Limb (tissue), 2 donors: ENCODE measurements around the gene RAC2.

Source experiments
- DNase-seq, 2 donors: peaks; one replicate each; pipeline ENCODE4 v3.0.0-alpha.2; 2016; ENCODE audit errors: extremely low spot score in 2 of 2

The RAC2 gene

DNA sequence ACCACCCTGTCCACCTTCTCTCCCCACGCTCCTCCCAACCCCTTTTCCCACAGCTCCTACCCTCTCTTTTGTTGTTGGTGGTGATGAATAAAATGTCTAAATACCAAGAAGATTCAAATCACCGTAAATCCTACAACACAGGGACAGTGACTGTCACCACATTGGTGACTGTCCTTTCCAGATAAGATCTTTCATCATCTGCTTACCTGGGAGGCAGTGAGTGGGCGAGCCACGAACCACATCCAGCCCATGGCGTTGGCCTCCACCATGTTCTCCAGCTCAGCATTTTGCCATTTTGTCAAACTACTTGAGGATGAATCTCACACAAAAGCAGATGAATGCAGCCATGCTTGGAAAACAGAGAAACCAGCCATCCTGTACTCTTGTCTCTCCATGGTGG, 31.6 kb upstream of the RAC2 start:
- no peak for DNase-seq

GRCh38 chr22:37275134-37275533, 31.1 kb upstream of the RAC2 start:
- DNase-seq, result no peak

DNA sequence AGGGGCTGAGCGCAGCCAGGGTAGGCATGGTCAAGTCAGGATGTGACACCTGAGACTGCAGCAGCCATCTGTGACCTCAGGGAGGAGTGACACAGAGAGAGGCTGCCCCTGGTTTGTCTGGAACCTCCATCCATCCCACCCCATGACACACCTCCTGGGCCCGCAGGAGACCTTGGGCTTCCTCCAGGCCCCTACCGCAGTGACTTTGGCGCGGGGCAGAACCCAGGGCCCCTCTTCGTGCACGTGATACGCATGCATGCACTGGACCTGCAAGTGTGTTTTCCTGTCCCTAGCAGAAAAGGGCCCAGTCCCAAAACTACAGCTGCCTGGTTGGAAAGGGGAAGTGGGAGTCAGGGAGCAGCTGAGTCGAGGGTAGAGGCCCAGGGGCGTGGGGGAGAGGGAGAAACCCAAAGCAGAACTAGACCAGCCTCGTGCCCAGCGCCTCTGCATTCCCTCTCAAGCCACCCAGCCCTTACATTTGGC, 30.4 kb upstream of the RAC2 start:
- no peak for DNase-seq

DNA sequence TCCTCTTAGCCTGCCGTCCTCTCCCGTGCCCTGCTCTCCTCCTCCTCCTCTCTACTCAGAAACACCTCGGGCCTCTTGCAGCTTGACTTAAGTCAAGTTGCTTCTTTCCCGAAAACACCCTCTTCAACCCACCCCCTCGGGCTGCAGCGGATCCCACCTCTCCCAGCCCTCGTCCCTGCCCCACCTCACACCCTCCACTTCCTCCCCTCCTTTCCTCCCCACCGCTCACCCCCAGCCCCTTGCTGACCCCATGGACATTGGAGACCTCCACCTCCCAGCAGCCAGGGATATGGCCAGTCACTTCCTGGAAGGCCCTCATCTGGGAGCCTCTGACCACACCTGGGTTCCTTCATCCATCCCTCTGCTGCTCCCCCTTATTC, 29.8 kb upstream of the RAC2 start:
- DNase-seq, result no peak

GRCh38 chr22:37273126-37273845, 29.2 kb upstream of the RAC2 start:
- DNase-seq, result no peak

DNA sequence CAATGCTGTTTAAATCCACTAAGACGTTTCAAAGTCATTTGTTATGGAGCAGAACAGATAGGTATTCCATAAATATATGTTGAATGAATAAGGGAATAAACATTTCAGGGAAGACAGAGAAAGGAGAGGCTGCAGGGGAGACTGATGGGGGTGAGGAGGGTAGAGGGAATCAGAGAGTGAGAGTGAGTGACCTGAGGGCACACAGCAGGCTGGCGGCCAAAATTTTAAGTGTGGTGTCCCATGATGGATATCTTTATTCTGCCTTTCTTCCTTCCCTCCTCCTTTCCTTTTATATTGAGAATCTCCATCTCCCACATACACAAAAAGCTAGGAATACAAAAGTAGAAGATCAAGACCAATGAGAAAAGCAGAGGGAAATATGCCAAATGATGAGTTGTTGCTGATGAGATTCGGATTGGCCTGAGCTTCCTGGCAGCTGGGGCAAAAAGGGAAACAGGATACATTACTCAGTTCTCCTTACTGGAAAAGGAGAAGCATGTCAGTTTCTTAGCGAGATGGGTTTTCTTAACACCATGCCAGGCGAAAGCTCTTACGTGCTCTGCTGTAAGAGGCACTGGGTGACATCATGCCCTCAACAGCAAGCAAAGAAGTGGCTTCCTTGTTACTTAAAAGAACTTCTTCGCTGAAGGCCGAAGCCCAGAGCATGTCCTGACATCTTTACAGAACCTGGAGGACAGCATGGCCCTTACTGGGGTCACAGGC, 27.0 kb upstream of the RAC2 start:
- DNase-seq, result no peak

- DNase-seq, result no peak
These were observed 26.0 kb upstream of the RAC2 start for GRCh38 chr22:37269936-37270678.

DNA sequence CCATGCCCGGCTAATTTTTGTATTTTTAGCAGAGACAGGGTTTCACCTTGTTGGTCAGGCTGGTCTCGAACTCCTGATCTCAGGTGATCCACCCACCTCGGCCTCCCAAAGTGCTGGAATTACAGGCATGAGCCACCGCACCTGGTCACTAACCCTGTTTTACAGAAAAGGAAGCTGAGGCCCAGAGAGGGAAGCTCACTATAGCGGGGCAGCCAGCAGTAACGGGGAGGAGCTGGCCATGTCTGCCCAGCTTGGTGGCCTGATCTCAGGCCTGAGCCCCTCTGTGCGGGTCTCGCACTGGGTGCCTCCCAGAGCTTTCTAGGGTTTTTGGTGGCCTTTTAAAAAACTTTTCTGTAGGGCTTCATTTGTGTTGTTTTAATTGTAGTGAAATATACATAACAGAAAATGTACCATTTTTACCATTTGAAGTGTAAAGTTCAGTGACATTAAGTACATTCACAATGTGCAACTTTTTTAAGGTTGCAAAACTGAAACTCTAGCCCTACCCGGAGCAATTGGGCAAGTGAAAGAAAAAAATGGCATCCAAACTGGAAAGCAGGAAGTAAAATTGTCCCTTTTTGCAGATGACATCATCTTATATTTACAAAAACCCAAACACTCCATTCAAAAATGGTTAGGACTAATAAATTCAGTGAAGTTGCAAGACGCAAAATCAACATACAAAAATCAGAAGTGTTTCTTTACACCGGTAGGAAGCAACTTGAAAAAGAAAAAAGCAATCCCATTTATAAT, 23.8 kb upstream of the RAC2 start:
- no peak for DNase-seq

- peak; percentile 47 to 83 for DNase-seq
These were observed 23.1 kb upstream of the RAC2 start for GRCh38 chr22:37267135-37267587.

GRCh38 chr22:37266581-37267134, 22.6 kb upstream of the RAC2 start:
- no peak for DNase-seq

DNA sequence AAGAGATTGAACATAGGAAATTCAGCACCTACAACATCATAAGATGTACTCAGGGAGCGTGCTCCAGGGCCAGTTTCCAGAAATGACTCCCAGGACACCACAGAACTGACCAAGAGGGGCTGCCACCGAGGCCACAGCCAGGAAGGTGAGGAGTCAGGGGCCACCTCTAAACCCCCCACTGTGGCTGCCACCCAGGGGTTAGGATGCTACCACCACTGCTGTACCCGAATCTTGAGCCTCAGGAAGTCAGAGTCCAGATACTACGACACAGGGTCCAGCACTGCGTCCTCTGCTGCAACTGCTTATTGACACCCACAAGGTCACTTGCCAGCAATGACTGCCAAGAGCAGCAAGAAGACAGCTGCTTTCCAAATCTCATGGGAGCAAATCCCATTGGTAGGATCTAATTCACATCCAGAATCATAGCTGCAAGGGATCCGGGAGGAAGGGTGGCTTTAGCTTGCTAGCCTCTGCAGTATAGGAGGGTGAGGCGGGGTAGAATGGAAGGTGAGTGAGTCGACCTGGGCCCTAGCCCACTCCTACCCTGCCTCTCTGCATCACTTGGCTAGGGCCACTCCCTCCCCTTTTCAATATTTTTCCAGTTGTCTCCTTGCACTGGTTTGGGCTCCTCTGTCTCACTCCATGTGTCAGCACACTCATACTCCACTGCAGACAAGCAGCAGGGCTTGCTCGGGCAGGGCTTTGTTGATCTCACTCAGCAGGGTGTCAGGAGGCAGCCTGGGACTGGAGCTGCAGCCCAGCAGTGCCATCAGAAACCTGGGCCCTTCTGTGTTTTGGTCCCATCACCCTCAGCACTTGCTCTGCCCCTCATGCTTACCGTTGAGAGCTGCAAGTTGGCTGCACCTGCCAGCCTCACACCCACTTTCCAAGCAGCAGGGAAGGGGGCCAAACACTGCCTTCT, 20.2 kb upstream of the RAC2 start:
- no peak for DNase-seq

DNA sequence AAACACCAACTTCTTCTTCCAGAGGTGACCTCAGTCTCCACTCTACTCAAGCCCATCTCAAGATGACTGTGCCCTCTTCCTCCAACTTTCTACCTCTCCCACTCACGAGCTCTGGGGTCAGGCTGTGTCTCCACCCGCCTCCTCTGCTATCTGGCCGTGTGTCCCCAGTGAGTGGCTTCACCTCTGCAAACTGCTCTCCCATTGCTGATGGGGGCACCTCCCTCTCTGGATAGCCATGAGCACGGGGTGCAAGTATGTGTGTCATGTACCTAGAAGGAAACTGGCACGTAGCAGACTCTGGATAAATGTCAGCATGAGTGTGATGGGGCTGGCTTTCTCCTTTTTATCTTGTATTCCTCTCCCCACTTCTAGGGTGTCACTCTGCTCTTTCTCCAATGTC, 18.3 kb upstream of the RAC2 start:
- DNase-seq, result no peak

GRCh38 chr22:37260901-37261336, 16.9 kb upstream of the RAC2 start:
- DNase-seq, result peak in 1 of 2 donors; percentile 37

GRCh38 chr22:37260155-37260795, 16.2 kb upstream of the RAC2 start:
- DNase-seq, result no peak

GRCh38 chr22:37259540-37260029, 15.5 kb upstream of the RAC2 start:
- peak; percentile 47 to 56 for DNase-seq

GRCh38 chr22:37258753-37259401, 14.8 kb upstream of the RAC2 start:
- no peak for DNase-seq

DNA sequence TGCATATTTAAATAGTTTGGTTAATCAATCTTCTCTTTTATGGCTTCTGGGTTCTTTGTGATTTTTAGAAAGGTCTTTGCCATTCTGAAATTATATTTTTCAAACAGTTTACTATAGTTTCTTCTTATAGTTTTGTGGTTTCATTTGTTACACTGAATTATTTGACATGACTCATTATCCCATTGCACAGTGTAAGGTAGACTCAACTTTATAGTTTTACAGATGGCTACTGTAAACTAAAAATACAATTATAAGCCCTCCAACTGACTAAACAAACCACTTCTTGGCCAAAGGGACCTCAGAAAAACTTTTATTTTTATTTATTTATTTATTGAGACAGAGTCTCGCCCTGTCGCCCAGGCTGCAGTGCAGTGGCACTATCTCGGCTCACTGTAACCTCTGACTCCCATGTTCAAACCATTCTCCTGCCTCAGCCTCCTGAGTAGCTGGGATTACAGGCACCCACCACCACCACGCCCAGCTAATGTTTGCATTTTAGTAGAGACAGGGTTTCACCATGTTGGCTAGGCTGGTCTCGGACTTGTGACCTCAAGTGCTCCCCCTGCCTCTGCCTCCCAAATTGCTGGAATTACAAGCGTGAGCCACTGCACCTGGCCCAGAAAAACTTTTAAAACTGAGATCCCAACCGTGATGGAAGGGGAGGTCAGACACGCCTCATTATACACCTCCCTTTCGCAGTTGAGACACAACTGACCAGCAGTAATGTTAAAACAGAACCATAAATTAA, 14.1 kb upstream of the RAC2 start:
- DNase-seq, result no peak

- DNase-seq, result no peak
These were observed 12.1 kb upstream of the RAC2 start for GRCh38 chr22:37256075-37256726.
